ENCODE measurements around the gene C13orf42.

The C13orf42 gene

GRCh38 chr13:51065372-51066090, 45.5 kb downstream of the C13orf42 start:
- no peak for ATAC-seq

- ATAC-seq = no peak
These were observed 46.3 kb downstream of the C13orf42 start for GRCh38 chr13:51064753-51065152.

GRCh38 chr13:51063909-51064308, 47.2 kb downstream of the C13orf42 start:
- ATAC-seq = no peak

GRCh38 chr13:51058461-51059167, 52.5 kb downstream of the C13orf42 start:
- no peak for ATAC-seq

- no peak for ATAC-seq
These were observed 53.2 kb downstream of the C13orf42 start for GRCh38 chr13:51057906-51058305.

GRCh38 chr13:51057001-51057400, 54.1 kb downstream of the C13orf42 start:
- no peak for ATAC-seq

- ATAC-seq = no peak
These were observed 58.5 kb downstream of the C13orf42 start for GRCh38 chr13:51052581-51052980.

GRCh38 chr13:51050021-51050830, 60.8 kb downstream of the C13orf42 start:
- no peak for ATAC-seq

- ATAC-seq = no peak
These were observed 62.5 kb downstream of the C13orf42 start for GRCh38 chr13:51048616-51049015.

- ATAC-seq = no peak
These were observed 63.0 kb downstream of the C13orf42 start for GRCh38 chr13:51048166-51048461.

- no peak for ATAC-seq
These were observed 63.5 kb downstream of the C13orf42 start for GRCh38 chr13:51047434-51048165.

GRCh38 chr13:51045451-51045850, 65.6 kb downstream of the C13orf42 start:
- ATAC-seq = no peak

- ATAC-seq = no peak
These were observed 66.9 kb downstream of the C13orf42 start for GRCh38 chr13:51044023-51044665.

- ATAC-seq = no peak
These were observed 67.8 kb downstream of the C13orf42 start for GRCh38 chr13:51043310-51043709.

- ATAC-seq = no peak
These were observed 69.4 kb downstream of the C13orf42 start for GRCh38 chr13:51041710-51042109.

- no peak for ATAC-seq
These were observed 69.9 kb downstream of the C13orf42 start for GRCh38 chr13:51041126-51041525.

GRCh38 chr13:51040431-51040830, 70.6 kb downstream of the C13orf42 start:
- ATAC-seq = no peak

- no peak for ATAC-seq
These were observed 74.7 kb downstream of the C13orf42 start for GRCh38 chr13:51036418-51036817.

- ATAC-seq = no peak
These were observed 75.1 kb downstream of the C13orf42 start for GRCh38 chr13:51035978-51036377.

GRCh38 chr13:51035469-51035868, 75.6 kb downstream of the C13orf42 start:
- no peak for ATAC-seq

GRCh38 chr13:51034906-51035305, 76.2 kb downstream of the C13orf42 start:
- no peak for ATAC-seq

GRCh38 chr13:51033421-51034185, 77.5 kb downstream of the C13orf42 start:
- ATAC-seq = no peak

All from activated CD4-positive, CD25-positive, alpha-beta regulatory T cell treated with anti-CD3 and anti-CD28 coated beads, Interleukin-2, amount 50 U/mL, for 24 hours (primary cell).